ENCODE results near the gene HAUS8.
A peak's percentile ranks its signal among the peaks of the same experiment; 100 is the strongest.
"Not testable (repeated sequence)": the region's sequence is repeated elsewhere in the genome, so short reads cannot be mapped to it uniquely, and the experiment has no call there.

Gene HAUS8

GRCh38 chr19:17075035-17075863, at the start of gene HAUS8, which contains the start of gene MYO9B:
HAUS8 (minus strand) TSS chr19:17075452; CDS start chr19:17075422, 30 bp downstream.
MYO9B (plus strand) TSS chr19:17075777; CDS start chr19:17101718, 25,941 bp downstream.
- peak; percentile 99 for DNase-seq (ENCODE audit: low read depth)

GRCh38 chr19:17124025-17124424, 48.8 kb upstream of the HAUS8 start:
- no peak for DNase-seq (ENCODE audit: low read depth)

GRCh38 chr19:17123041-17123440, 47.8 kb upstream of the HAUS8 start:
- no peak for DNase-seq (ENCODE audit: low read depth)

- DNase-seq (ENCODE audit: low read depth) = no peak
Measured at GRCh38 chr19:17121736-17122293, 46.6 kb upstream of the HAUS8 start.

GRCh38 chr19:17118957-17119356, 43.7 kb upstream of the HAUS8 start:
- DNase-seq (ENCODE audit: low read depth) = no peak

GRCh38 chr19:17116996-17117702, 41.9 kb upstream of the HAUS8 start:
- no peak for DNase-seq (ENCODE audit: low read depth)

GRCh38 chr19:17114414-17114831, 39.2 kb upstream of the HAUS8 start:
- DNase-seq (ENCODE audit: low read depth) = no peak

GRCh38 chr19:17113127-17113785, 38.0 kb upstream of the HAUS8 start:
- DNase-seq (ENCODE audit: low read depth) = no peak

GRCh38 chr19:17112700-17113099, 37.4 kb upstream of the HAUS8 start:
- DNase-seq (ENCODE audit: low read depth) = no peak

GRCh38 chr19:17112271-17112670, 37.0 kb upstream of the HAUS8 start:
- no peak for DNase-seq (ENCODE audit: low read depth)

- DNase-seq (ENCODE audit: low read depth) = no peak
Measured at GRCh38 chr19:17111766-17112165, 36.5 kb upstream of the HAUS8 start.

GRCh38 chr19:17110599-17110966, 35.3 kb upstream of the HAUS8 start:
- no peak for DNase-seq (ENCODE audit: low read depth)

- no peak for DNase-seq (ENCODE audit: low read depth)
Measured at GRCh38 chr19:17109962-17110598, 34.8 kb upstream of the HAUS8 start.

GRCh38 chr19:17109300-17109699, 34.0 kb upstream of the HAUS8 start:
- DNase-seq (ENCODE audit: low read depth) = no peak

GRCh38 chr19:17108453-17108784, 33.2 kb upstream of the HAUS8 start:
- DNase-seq (ENCODE audit: low read depth) = no peak

GRCh38 chr19:17107546-17108452, 32.5 kb upstream of the HAUS8 start:
- no peak for DNase-seq (ENCODE audit: low read depth)

- not testable (repeated sequence) for DNase-seq (ENCODE audit: low read depth)
Measured at GRCh38 chr19:17106964-17107363, 31.7 kb upstream of the HAUS8 start.

GRCh38 chr19:17105556-17105955, 30.3 kb upstream of the HAUS8 start:
- no peak for DNase-seq (ENCODE audit: low read depth)

GRCh38 chr19:17104679-17105078, 29.4 kb upstream of the HAUS8 start:
- DNase-seq (ENCODE audit: low read depth) = no peak

- DNase-seq (ENCODE audit: low read depth) = no peak
Measured at GRCh38 chr19:17103177-17103576, 27.9 kb upstream of the HAUS8 start.
